ENCODE results near the gene FAAP24. TPM values are rescaled to one million over a fixed set of nuclear protein-coding genes. Genes with fewer than 3 reads are reported as not detected.

FAAP24 gene
- total RNA-seq, 1 donor from 2014 or later = 4.1 TPM

DNA sequence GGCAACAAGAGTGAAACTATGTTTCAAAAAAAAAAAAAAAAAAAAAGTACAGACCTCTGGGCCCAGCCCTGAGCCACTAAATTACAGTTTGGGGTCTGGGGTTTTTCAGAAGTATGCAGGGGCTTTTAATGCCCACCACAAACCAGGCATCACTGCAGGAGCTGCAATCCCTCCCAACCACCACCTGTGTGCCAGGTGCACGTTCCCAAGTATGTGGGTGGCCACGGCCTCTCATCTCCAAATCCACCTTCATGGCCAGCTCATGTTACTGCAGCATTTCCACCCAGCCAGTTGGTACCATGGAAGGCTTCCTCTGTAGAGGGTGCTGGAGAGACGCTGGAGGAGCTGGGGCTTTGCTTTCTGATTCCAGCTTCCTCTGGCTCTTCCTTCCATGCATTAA lies 26.8 kb upstream of the FAAP24 start:
- Mint-ChIP-seq H3K4me3 (ENCODE audit: unreplicated experiment) (no peak overlapping the region), H3K4me1 (ENCODE audit: low read depth, unreplicated experiment) (no peaks in the 10 kb centered on the region), H3K27ac (ENCODE audit: unreplicated experiment) (no peak overlapping the region), H3K9me3 (ENCODE audit: unreplicated experiment) (no peaks in the 10 kb centered on the region), H3K36me3 (ENCODE audit: low read depth, unreplicated experiment) (peaks cover 23% of the 10 kb centered on the region), H3K27me3 (ENCODE audit: low read depth, unreplicated experiment) (no peaks in the 10 kb centered on the region)
- DNase-seq (ENCODE audit: low read depth) (no peak), FAIRE-seq (no peak)
- TF ChIP-seq, protein P1, sequence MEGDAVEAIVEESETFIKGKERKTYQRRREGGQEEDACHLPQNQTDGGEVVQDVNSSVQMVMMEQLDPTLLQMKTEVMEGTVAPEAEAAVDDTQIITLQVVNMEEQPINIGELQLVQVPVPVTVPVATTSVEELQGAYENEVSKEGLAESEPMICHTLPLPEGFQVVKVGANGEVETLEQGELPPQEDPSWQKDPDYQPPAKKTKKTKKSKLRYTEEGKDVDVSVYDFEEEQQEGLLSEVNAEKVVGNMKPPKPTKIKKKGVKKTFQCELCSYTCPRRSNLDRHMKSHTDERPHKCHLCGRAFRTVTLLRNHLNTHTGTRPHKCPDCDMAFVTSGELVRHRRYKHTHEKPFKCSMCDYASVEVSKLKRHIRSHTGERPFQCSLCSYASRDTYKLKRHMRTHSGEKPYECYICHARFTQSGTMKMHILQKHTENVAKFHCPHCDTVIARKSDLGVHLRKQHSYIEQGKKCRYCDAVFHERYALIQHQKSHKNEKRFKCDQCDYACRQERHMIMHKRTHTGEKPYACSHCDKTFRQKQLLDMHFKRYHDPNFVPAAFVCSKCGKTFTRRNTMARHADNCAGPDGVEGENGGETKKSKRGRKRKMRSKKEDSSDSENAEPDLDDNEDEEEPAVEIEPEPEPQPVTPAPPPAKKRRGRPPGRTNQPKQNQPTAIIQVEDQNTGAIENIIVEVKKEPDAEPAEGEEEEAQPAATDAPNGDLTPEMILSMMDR (IDR thresholded peaks at IDR 0.05; ENCODE audit: insufficient read depth, low read depth, low read length) = no peak
- TF ChIP-seq EZH2 (IDR thresholded peaks at IDR 0.05; ENCODE audit: insufficient read depth, low read length) = no peak
- no peaks in the 10 kb centered on the region for H3K27me3 ChIP-seq (ENCODE audit: insufficient read depth, low read length)
- no peak overlapping the region for H3K4me3 ChIP-seq (ENCODE audit: insufficient read depth, low read depth, low read length)
- no peaks in the 10 kb centered on the region for H3K4me1 ChIP-seq (ENCODE audit: insufficient read depth, low read length)
- no peak overlapping the region for H3K27ac ChIP-seq (ENCODE audit: low read depth, low read length)
- H3K9me3 ChIP-seq (ENCODE audit: insufficient read depth, low read depth, low read length) = no peaks in the 10 kb centered on the region
- H3K9ac ChIP-seq (ENCODE audit: low read length) = no peak overlapping the region
- H3K4me2 ChIP-seq (ENCODE audit: low read length) = no peak overlapping the region
- H2AFZ ChIP-seq (ENCODE audit: low read depth, low read length) = no peak overlapping the region
- H3K79me2 ChIP-seq (ENCODE audit: insufficient read depth, low read length) = no peaks in the 10 kb centered on the region
- H4K20me1 ChIP-seq (ENCODE audit: insufficient read depth, low read length) = no peaks in the 10 kb centered on the region
- H3K36me3 ChIP-seq (ENCODE audit: insufficient read depth, low read length) = no peaks in the 10 kb centered on the region

DNA sequence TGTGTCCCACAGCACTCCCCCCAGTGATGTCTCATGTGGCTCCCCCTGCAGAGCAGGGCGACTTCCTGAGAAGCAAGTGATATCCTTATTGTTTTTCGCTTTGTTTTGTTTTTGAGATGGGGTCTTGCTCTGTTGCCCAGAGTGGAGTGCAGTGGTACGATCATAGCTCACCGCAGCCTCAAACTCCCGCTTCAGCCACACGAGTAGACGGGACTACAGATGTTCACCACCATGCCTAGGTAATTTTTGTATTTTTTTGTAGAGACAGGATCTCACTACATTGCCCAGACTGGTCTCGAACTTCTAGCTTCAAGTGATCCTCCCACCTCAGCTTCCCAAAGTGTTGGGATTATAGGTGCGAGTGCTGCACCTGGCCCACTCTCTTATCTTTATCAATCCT lies 5.3 kb upstream of the FAAP24 start:
- no peak for FAIRE-seq
- Histone ChIP-seq H3K4me1 (ENCODE audit: insufficient read depth, low read length) (peaks cover 6% of the 10 kb centered on the region), H3K4me2 (ENCODE audit: low read length) (no peak overlapping the region), H2AFZ (ENCODE audit: low read depth, low read length) (no peak overlapping the region), H3K9me3 (ENCODE audit: insufficient read depth, low read depth, low read length) (no peaks in the 10 kb centered on the region), H3K79me2 (ENCODE audit: insufficient read depth, low read length) (peaks cover 34% of the 10 kb centered on the region), H3K27ac (ENCODE audit: low read depth, low read length) (no peak overlapping the region), H3K9ac (ENCODE audit: low read length) (no peak overlapping the region), H3K27me3 (ENCODE audit: insufficient read depth, low read length) (no peaks in the 10 kb centered on the region), H3K4me3 (ENCODE audit: insufficient read depth, low read depth, low read length) (no peak overlapping the region), H3K36me3 (ENCODE audit: insufficient read depth, low read length) (peaks cover 13% of the 10 kb centered on the region), H4K20me1 (ENCODE audit: insufficient read depth, low read length) (peaks cover 24% of the 10 kb centered on the region)
- no peak for TF ChIP-seq EZH2 (IDR thresholded peaks at IDR 0.05; ENCODE audit: insufficient read depth, low read length)
- TF ChIP-seq, protein P1 (IDR thresholded peaks at IDR 0.05; ENCODE audit: insufficient read depth, low read depth, low read length) = no peak
- no peak overlapping the region for H3K27ac Mint-ChIP-seq (ENCODE audit: unreplicated experiment)
- no peaks in the 10 kb centered on the region for H3K9me3 Mint-ChIP-seq (ENCODE audit: unreplicated experiment)
- peaks cover 17% of the 10 kb centered on the region for H3K36me3 Mint-ChIP-seq (ENCODE audit: low read depth, unreplicated experiment)
- no peak for DNase-seq (ENCODE audit: low read depth)
- H3K4me1 Mint-ChIP-seq (ENCODE audit: low read depth, unreplicated experiment) = peaks cover 3% of the 10 kb centered on the region
- no peaks in the 10 kb centered on the region for H3K27me3 Mint-ChIP-seq (ENCODE audit: low read depth, unreplicated experiment)
- no peak overlapping the region for H3K4me3 Mint-ChIP-seq (ENCODE audit: unreplicated experiment)

DNA sequence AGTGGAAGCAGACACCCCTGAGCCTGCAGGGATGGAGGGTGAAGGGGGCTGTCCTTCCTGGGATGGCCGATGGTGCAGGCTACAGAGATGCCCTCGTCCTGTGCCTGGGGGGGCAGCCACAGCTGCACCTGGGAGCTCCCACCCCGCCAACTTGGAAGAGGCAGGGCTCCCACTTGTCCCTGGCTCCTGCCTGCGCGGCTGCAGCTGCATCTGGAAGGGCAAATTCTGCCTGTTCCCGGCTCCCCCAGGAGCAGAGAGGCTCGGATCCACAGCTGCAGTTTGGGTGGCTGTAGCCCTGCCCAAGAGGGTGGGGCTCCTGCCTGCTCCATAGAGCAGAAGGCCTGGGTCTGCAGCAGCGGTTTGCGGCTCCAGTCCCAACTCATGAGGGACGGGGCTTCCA lies 2.5 kb upstream of the FAAP24 start:
- H3K27me3 Mint-ChIP-seq (ENCODE audit: low read depth, unreplicated experiment) = no peaks in the 10 kb centered on the region
- DNase-seq (ENCODE audit: low read depth) (no peak), FAIRE-seq (no peak)
- H3K27ac ChIP-seq (ENCODE audit: low read depth, low read length) = no peak overlapping the region
- peaks cover 19% of the 10 kb centered on the region for H4K20me1 ChIP-seq (ENCODE audit: insufficient read depth, low read length)
- no peaks in the 10 kb centered on the region for H3K27me3 ChIP-seq (ENCODE audit: insufficient read depth, low read length)
- H3K4me2 ChIP-seq (ENCODE audit: low read length) = no peak overlapping the region
- H3K4me3 Mint-ChIP-seq (ENCODE audit: unreplicated experiment) = peak overlapping the region; percentile 21
- H3K36me3 ChIP-seq (ENCODE audit: insufficient read depth, low read length) = peaks cover 10% of the 10 kb centered on the region
- peaks cover 5% of the 10 kb centered on the region for H3K36me3 Mint-ChIP-seq (ENCODE audit: low read depth, unreplicated experiment)
- H3K9me3 Mint-ChIP-seq (ENCODE audit: unreplicated experiment) = no peaks in the 10 kb centered on the region
- H3K79me2 ChIP-seq (ENCODE audit: insufficient read depth, low read length) = peaks cover 34% of the 10 kb centered on the region
- peaks cover 6% of the 10 kb centered on the region for H3K4me1 ChIP-seq (ENCODE audit: insufficient read depth, low read length)
- H3K9ac ChIP-seq (ENCODE audit: low read length) = no peak overlapping the region
- no peak for TF ChIP-seq EZH2 (IDR thresholded peaks at IDR 0.05; ENCODE audit: insufficient read depth, low read length)
- TF ChIP-seq, protein P1 (IDR thresholded peaks at IDR 0.05; ENCODE audit: insufficient read depth, low read depth, low read length) = no peak
- H2AFZ ChIP-seq (ENCODE audit: low read depth, low read length) = no peak overlapping the region
- H3K4me3 ChIP-seq (ENCODE audit: insufficient read depth, low read depth, low read length) = no peak overlapping the region
- H3K4me1 Mint-ChIP-seq (ENCODE audit: low read depth, unreplicated experiment) = peaks cover 3% of the 10 kb centered on the region
- H3K27ac Mint-ChIP-seq (ENCODE audit: unreplicated experiment) = no peak overlapping the region
- H3K9me3 ChIP-seq (ENCODE audit: insufficient read depth, low read depth, low read length) = no peaks in the 10 kb centered on the region
